Uterus (tissue), 2 donors: ENCODE data around the gene MORC3.
"Not testable (repeated sequence)": the region's sequence is repeated elsewhere in the genome, so short reads cannot be mapped to it uniquely, and the experiment has no call there.

Experiments used
- POLR2A ChIP-seq, 2 donors: fragments of 450-650 bp; IDR thresholded peaks; one replicate each; pipeline ENCODE4 v1.6.1; 2016; ENCODE audit warnings: antibody characterized with exemption in 2 of 2, mild to moderate bottlenecking in 1 of 2, moderate library complexity in 1 of 2
- TF ChIP-seq, protein P1 (sequence below), 4 experiments: fragments of 200-600 bp in 2 of 4; fragments of 450-650 bp in 2 of 4; sonication (generic) in 2 of 4; IDR thresholded peaks; one replicate each; pipeline ENCODE4 v1.5.1; 2016 to 2019; ENCODE audit warnings: antibody characterized with exemption in 4 of 4, mild to moderate bottlenecking in 2 of 4, moderate library complexity in 1 of 4

- TF ChIP-seq, protein P1, sequence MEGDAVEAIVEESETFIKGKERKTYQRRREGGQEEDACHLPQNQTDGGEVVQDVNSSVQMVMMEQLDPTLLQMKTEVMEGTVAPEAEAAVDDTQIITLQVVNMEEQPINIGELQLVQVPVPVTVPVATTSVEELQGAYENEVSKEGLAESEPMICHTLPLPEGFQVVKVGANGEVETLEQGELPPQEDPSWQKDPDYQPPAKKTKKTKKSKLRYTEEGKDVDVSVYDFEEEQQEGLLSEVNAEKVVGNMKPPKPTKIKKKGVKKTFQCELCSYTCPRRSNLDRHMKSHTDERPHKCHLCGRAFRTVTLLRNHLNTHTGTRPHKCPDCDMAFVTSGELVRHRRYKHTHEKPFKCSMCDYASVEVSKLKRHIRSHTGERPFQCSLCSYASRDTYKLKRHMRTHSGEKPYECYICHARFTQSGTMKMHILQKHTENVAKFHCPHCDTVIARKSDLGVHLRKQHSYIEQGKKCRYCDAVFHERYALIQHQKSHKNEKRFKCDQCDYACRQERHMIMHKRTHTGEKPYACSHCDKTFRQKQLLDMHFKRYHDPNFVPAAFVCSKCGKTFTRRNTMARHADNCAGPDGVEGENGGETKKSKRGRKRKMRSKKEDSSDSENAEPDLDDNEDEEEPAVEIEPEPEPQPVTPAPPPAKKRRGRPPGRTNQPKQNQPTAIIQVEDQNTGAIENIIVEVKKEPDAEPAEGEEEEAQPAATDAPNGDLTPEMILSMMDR (IDR thresholded peaks at IDR 0.05): not testable (repeated sequence)
- not testable (repeated sequence) for TF ChIP-seq POLR2A (IDR thresholded peaks at IDR 0.05)
Observed at GRCh38 chr21:36283231-36283622, 36.8 kb upstream of the MORC3 start.
